K562 (cell line): ENCODE results near the gene LAPTM5. TPM values are rescaled to one million over a fixed set of nuclear protein-coding genes. Genes with fewer than 3 reads are reported as not detected.

Source experiments
- CCAR2 ChIP-seq: fragments of 200-400 bp; formaldehyde crosslinking; IDR thresholded peaks from 2 replicates; pipeline ENCODE4 v1.6.1; 2017; ENCODE audit warnings: mild to moderate bottlenecking, low read depth, low read length
- ETV5 ChIP-seq: sonication (generic); formaldehyde crosslinking; IDR thresholded peaks from 2 replicates; pipeline ENCODE4 v1.4.0; 2020; ENCODE audit warnings: low read depth, mild to moderate bottlenecking, missing genetic modification reagents
- FOXA3 ChIP-seq, 2 experiments: fragments of 450-650 bp in 1 of 2; sonication (generic) in 1 of 2; formaldehyde crosslinking; IDR thresholded peaks in 1 of 2; conservative IDR thresholded peaks in 1 of 2; 2 replicates each; pipeline versions ENCODE4 v1.4.0 to v1.8.0; 2020 to 2022; ENCODE audit warnings: mild to moderate bottlenecking in 2 of 2, missing genetic modification reagents in 1 of 2
- JUND ChIP-seq, 2 experiments: IDR thresholded peaks; 2 replicates in 1 of 2; 3 replicates in 1 of 2; pipeline ENCODE4 v1.6.1; 2011; ENCODE audit warnings: borderline replicate concordance in 2 of 2, low read depth in 2 of 2, low read length in 2 of 2, improper control_type of control experiment in 1 of 2, missing biosample characterization in 1 of 2, missing genetic modification characterization in 1 of 2, missing genetic modification reagents in 1 of 2
- KHSRP ChIP-seq: fragments of 450-650 bp; IDR thresholded peaks from 2 replicates; pipeline ENCODE4 v1.6.1; 2017
- ZBED1 ChIP-seq: IDR thresholded peaks from 2 replicates; pipeline ENCODE4 v1.6.1; 2014
- ZBTB1 ChIP-seq: sonication (generic); formaldehyde crosslinking; IDR thresholded peaks from 2 replicates; pipeline ENCODE4 v1.8.1; 2023; ENCODE audit warnings: missing genetic modification reagents, low read depth, mild to moderate bottlenecking, borderline replicate concordance
- ZBTB17 ChIP-seq: fragments of 450-650 bp; formaldehyde crosslinking; IDR thresholded peaks from 2 replicates; pipeline ENCODE4 v1.4.0; 2020; ENCODE audit warnings: mild to moderate bottlenecking
- polyA plus RNA-seq, 8 experiments: library from polyadenylated mRNA; depleted of rRNA in 4 of 8; stranded (reverse) in 5 of 8; unstranded in 3 of 8; fragments of >200 nt; fragmentation: Nextera tagmentation in 2 of 8; fragmentation: Illumina TruSeq in 1 of 8; extraction: Ambion mirVana in 2 of 8; extraction: Trizol in 1 of 8; gene quantifications; 2 replicates each; pipeline versions ENCODE4 v1.2.1 to v1.2.3, GENCODE V29; 2011 to 2014; ENCODE audit warnings: inconsistent platforms in 1 of 8, missing spikeins in 1 of 8
- total RNA-seq, 7 experiments: library from RNA; depleted of rRNA in 6 of 7; stranded (reverse); fragments of >200 nt in 6 of 7; fragmentation: Illumina TruSeq in 2 of 7; extraction: Trizol in 2 of 7; gene quantifications; 2 replicates each; pipeline versions ENCODE4 v1.2.1 to v1.2.3, GENCODE V29; 2011 to 2021; ENCODE audit warnings: low replicate concordance in 1 of 7
- TF ChIP-seq, protein P1 (sequence below): fragments of 250-450 bp; sonication (Bioruptor Pico); IDR thresholded peaks from 2 replicates; pipeline ENCODE4 v1.5.0; 2021; ENCODE audit warnings: mild to moderate bottlenecking, moderate library complexity
- TF ChIP-seq, protein P2 (sequence below), 2 experiments: IDR thresholded peaks in 1 of 2; conservative IDR thresholded peaks in 1 of 2; 2 replicates each; pipeline ENCODE4 v1.6.1; 2016; ENCODE audit warnings: low read depth in 2 of 2, mild to moderate bottlenecking in 1 of 2, missing compliant biosample characterization in 1 of 2, missing genetic modification characterization in 1 of 2, moderate library complexity in 1 of 2
- TF ChIP-seq, protein P3 (sequence below): fragments of 450-650 bp; IDR thresholded peaks from 2 replicates; pipeline ENCODE4 v1.6.1; 2016
- TF ChIP-seq, protein P4 (sequence below): fragments of 450-650 bp; IDR thresholded peaks from 2 replicates; pipeline ENCODE4 v1.6.1; 2016; ENCODE audit warnings: borderline replicate concordance
- TF ChIP-seq, protein P5 (sequence below): IDR thresholded peaks from 2 replicates; pipeline ENCODE4 v1.6.1; 2011; ENCODE audit warnings: borderline replicate concordance, low read depth, mild to moderate bottlenecking, moderate library complexity, low read length; ENCODE audit not compliant: insufficient read depth, poor library complexity, severe bottlenecking

Gene LAPTM5
- total and polyA plus RNA-seq, 9 of the 15 experiments (the other 6 are each of a cell fraction or from before 2014, with no cell fraction given), result 2.4 to 47.3 (median 20.3) TPM

DNA sequence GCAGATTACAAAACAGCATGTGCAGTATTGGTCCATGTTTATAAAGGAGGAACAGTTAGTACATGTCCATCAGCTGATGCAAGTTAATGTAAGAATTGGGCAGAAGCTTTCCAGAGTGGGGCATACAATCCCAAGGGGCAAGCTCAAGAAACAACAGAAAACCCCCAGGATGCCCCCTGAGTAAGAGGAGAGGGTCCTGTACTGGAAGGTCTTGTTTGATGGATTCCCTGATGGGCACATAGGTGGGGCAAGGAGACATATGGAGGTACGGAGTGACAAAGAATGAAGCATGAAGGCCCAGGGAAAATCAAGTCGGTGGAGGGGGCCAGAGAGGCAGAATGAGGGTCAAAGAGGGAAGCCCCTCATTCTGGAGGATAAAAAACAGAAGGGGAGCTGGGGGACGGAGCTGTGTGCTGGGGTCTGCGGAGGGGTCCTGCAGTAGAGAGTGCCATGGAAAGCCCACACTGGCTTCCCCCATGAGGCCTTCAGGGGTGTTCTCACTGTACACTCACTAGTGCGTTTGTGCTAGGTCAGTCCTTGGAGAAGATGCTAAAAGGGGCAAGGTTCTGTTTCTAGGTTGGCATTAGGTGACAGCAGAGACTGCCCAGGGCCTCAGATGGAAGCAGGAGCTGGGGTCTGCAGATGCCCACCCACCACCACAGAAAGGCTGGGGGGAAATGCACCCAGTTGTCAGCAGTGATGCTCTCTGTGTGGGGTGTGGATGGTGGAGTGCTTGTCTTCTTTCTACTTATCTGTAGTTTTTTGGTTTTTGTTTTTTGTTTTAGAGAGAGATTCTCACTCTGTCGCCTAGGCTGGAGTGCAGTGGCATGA, 21.7 kb downstream of the LAPTM5 start (continued):
- TF ChIP-seq, protein P1, sequence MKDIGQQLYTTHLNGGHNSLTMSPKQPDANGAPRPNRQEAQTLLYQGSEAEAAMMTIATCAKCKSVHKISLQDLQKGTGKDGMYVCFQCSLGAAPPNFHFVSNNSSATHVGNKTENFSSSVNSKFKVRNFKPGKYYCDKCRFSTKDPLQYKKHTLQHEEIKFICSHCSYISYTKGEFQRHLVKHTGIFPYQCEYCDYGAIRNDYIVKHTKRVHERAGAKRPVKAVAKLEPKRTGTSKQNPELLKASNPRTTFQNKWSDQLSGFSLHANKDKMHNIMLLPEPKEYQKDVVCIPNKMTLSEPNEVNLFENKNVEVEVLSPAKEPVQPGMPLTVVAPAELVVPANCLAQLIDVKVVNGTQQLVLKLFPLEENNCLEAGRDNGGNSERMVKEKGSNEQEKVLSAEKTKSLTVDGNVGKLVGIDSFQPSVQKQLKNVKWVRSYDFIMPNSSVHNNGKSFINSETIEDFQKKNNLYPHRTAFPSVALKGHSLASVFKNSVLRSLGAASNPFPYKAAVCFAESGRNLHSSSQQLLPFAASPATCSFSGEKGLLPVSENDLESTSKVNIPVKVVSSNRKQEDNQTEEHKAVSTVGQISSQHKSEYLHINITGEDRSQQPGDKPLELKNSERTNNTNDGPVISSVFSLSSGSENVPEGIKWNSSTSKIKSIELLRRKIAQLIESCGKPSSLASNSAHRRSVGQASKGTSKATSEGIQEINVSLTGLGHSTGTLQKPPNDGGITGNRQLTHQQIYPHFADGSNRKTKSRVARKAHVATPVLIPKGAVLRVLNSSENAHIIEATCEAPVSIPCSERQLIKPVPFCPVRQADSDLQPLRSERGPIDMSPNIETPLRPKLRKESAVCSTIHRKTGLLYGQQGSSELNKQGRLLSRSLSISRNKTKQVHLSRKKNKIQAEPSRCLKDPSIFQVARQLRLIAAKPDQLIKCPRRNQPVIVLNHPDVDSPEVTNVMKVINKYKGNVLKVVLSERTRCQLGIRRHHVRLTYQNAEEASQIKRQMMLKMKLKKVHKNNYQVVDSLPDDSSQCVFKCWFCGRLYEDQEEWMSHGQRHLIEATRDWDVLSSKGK (CRISPR knock-in tag), result no peak
- TF ChIP-seq FOXA3 (CRISPR knock-in tag; conservative IDR thresholded peaks at IDR 0.05 in 1 of 2, IDR thresholded peaks at IDR 0.05 in 1 of 2), result no peak
- no peak for TF ChIP-seq ZBED1
- no peak for TF ChIP-seq ZBTB17
- TF ChIP-seq, protein P2, sequence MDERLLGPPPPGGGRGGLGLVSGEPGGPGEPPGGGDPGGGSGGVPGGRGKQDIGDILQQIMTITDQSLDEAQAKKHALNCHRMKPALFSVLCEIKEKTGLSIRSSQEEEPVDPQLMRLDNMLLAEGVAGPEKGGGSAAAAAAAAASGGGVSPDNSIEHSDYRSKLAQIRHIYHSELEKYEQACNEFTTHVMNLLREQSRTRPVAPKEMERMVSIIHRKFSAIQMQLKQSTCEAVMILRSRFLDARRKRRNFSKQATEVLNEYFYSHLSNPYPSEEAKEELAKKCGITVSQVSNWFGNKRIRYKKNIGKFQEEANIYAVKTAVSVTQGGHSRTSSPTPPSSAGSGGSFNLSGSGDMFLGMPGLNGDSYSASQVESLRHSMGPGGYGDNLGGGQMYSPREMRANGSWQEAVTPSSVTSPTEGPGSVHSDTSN (CRISPR knock-in tag; IDR thresholded peaks at IDR 0.05; ENCODE audit: low read depth), result no peak
- TF ChIP-seq, protein P2 (tag; conservative IDR thresholded peaks at IDR 0.05; ENCODE audit: low read depth), result 0 out of 2 replicates have a peak, but pooled peaks have one; percentile 8
- TF ChIP-seq, protein P3, sequence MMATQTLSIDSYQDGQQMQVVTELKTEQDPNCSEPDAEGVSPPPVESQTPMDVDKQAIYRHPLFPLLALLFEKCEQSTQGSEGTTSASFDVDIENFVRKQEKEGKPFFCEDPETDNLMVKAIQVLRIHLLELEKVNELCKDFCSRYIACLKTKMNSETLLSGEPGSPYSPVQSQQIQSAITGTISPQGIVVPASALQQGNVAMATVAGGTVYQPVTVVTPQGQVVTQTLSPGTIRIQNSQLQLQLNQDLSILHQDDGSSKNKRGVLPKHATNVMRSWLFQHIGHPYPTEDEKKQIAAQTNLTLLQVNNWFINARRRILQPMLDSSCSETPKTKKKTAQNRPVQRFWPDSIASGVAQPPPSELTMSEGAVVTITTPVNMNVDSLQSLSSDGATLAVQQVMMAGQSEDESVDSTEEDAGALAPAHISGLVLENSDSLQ, result peak; percentile 84
- TF ChIP-seq, protein P4, sequence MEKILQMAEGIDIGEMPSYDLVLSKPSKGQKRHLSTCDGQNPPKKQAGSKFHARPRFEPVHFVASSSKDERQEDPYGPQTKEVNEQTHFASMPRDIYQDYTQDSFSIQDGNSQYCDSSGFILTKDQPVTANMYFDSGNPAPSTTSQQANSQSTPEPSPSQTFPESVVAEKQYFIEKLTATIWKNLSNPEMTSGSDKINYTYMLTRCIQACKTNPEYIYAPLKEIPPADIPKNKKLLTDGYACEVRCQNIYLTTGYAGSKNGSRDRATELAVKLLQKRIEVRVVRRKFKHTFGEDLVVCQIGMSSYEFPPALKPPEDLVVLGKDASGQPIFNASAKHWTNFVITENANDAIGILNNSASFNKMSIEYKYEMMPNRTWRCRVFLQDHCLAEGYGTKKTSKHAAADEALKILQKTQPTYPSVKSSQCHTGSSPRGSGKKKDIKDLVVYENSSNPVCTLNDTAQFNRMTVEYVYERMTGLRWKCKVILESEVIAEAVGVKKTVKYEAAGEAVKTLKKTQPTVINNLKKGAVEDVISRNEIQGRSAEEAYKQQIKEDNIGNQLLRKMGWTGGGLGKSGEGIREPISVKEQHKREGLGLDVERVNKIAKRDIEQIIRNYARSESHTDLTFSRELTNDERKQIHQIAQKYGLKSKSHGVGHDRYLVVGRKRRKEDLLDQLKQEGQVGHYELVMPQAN, result no peak
- TF ChIP-seq KHSRP, result no peak
- TF ChIP-seq, protein P5, sequence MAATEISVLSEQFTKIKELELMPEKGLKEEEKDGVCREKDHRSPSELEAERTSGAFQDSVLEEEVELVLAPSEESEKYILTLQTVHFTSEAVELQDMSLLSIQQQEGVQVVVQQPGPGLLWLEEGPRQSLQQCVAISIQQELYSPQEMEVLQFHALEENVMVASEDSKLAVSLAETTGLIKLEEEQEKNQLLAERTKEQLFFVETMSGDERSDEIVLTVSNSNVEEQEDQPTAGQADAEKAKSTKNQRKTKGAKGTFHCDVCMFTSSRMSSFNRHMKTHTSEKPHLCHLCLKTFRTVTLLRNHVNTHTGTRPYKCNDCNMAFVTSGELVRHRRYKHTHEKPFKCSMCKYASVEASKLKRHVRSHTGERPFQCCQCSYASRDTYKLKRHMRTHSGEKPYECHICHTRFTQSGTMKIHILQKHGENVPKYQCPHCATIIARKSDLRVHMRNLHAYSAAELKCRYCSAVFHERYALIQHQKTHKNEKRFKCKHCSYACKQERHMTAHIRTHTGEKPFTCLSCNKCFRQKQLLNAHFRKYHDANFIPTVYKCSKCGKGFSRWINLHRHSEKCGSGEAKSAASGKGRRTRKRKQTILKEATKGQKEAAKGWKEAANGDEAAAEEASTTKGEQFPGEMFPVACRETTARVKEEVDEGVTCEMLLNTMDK, result no peak
- TF ChIP-seq ETV5 (CRISPR knock-in tag), result no peak
- no peak for TF ChIP-seq CCAR2
- peak; percentile 23; the same call in 1 of the 2 replicates for TF ChIP-seq JUND (IDR thresholded peaks at IDR 0.05; ENCODE audit: borderline replicate concordance, low read depth, low read length)
- TF ChIP-seq JUND (tag; IDR thresholded peaks at IDR 0.05; ENCODE audit: borderline replicate concordance, low read depth, low read length), result no peak
- no peak for TF ChIP-seq ZBTB1 (CRISPR knock-in tag)
